ENCODE data around the gene SOX6.

GRCh38 chr11:16266021-16266420 is 90.3 kb downstream of the SOX6 start:
- no peak for TF ChIP-seq CTCF (conservative IDR thresholded peaks at IDR 0.05 in 1 of 2, IDR thresholded peaks at IDR 0.05 in 1 of 2; ENCODE audit: low read depth in 1 of 2, low read length in 2 of 2)
- no peak for TF ChIP-seq EZH2 (IDR thresholded peaks at IDR 0.05; ENCODE audit: low read length, missing control alignments)

Measured in fibroblast of lung (primary cell).